ENCODE data around the gene TRIO.

Gene TRIO

GRCh38 chr5:14503017-14503680 lies 360.0 kb downstream of the TRIO start:
- no peak for DNase-seq

- DNase-seq, result no peak
Observed at GRCh38 chr5:14503681-14504331, 360.7 kb downstream of the TRIO start.

- DNase-seq, result no peak
Observed at GRCh38 chr5:14504332-14504727, 361.2 kb downstream of the TRIO start.

GRCh38 chr5:14504816-14505215 lies 361.7 kb downstream of the TRIO start:
- no peak for DNase-seq

GRCh38 chr5:14505310-14506139 lies 362.4 kb downstream of the TRIO start:
- no peak for DNase-seq

- no peak for DNase-seq
Observed at GRCh38 chr5:14506140-14506538, 363.0 kb downstream of the TRIO start.

GRCh38 chr5:14506661-14507060 lies 363.5 kb downstream of the TRIO start:
- no peak for DNase-seq

GRCh38 chr5:14507156-14507941 lies 364.2 kb downstream of the TRIO start:
- DNase-seq, result no peak

GRCh38 chr5:14508046-14508445 lies 364.9 kb downstream of the TRIO start:
- no peak for DNase-seq

- DNase-seq, result no peak
Observed at GRCh38 chr5:14509556-14509955, 366.4 kb downstream of the TRIO start.

GRCh38 chr5:14510156-14510734 lies 367.1 kb downstream of the TRIO start:
- DNase-seq, result no peak

- DNase-seq, result no peak
Observed at GRCh38 chr5:14510880-14511279, 367.7 kb downstream of the TRIO start.

- no peak for DNase-seq
Observed at GRCh38 chr5:14512574-14512973, 369.4 kb downstream of the TRIO start.

GRCh38 chr5:14513266-14513665 lies 370.1 kb downstream of the TRIO start:
- no peak for DNase-seq

- DNase-seq, result no peak
Observed at GRCh38 chr5:14516901-14517300, 373.8 kb downstream of the TRIO start.

- DNase-seq, result no peak
Observed at GRCh38 chr5:14518638-14519037, 375.5 kb downstream of the TRIO start.

GRCh38 chr5:14521748-14522147 lies 378.6 kb downstream of the TRIO start:
- DNase-seq, result no peak

- DNase-seq, result no peak
Observed at GRCh38 chr5:14522721-14523120, 379.6 kb downstream of the TRIO start.

- no peak for DNase-seq
Observed at GRCh38 chr5:14523243-14524034, 380.3 kb downstream of the TRIO start.

- no peak for DNase-seq
Observed at GRCh38 chr5:14525397-14525796, 382.3 kb downstream of the TRIO start.

- DNase-seq, result no peak
Observed at GRCh38 chr5:14526493-14526892, 383.4 kb downstream of the TRIO start.

- DNase-seq, result no peak
Observed at GRCh38 chr5:14528115-14528514, 385.0 kb downstream of the TRIO start.
